ENCODE measurements around the gene TMEM9.

DNA sequence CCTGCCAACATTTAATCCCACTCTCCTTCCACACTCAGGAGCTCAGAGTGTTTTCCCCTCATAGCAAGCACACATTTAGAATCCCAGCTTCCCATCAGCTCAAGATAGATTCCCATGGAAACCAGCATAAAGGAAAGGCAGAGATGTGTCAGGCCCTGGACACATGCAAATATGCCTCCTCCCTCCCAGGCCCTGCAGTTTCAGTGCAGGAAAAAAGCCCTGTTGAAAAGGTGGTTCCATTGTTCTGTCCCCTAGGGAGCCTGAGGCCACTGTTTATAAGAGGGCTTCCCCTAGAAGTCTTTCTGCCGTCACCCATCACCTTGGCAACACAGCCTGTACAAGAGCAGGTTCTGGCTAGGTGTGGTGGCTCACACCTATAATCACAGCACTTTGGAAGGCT is 45.7 kb downstream of the TMEM9 start:
- no peak for TF ChIP-seq EZH2 (IDR thresholded peaks at IDR 0.05; ENCODE audit: low read length, unreplicated experiment)
- TF ChIP-seq, protein P1, sequence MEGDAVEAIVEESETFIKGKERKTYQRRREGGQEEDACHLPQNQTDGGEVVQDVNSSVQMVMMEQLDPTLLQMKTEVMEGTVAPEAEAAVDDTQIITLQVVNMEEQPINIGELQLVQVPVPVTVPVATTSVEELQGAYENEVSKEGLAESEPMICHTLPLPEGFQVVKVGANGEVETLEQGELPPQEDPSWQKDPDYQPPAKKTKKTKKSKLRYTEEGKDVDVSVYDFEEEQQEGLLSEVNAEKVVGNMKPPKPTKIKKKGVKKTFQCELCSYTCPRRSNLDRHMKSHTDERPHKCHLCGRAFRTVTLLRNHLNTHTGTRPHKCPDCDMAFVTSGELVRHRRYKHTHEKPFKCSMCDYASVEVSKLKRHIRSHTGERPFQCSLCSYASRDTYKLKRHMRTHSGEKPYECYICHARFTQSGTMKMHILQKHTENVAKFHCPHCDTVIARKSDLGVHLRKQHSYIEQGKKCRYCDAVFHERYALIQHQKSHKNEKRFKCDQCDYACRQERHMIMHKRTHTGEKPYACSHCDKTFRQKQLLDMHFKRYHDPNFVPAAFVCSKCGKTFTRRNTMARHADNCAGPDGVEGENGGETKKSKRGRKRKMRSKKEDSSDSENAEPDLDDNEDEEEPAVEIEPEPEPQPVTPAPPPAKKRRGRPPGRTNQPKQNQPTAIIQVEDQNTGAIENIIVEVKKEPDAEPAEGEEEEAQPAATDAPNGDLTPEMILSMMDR (conservative IDR thresholded peaks at IDR 0.05; ENCODE audit: low read depth, low read length) = no peak
- no peak for TF ChIP-seq EZH2phosphoT487 (IDR thresholded peaks at IDR 0.05; ENCODE audit: borderline replicate concordance, low read length)
